Neural cell (in vitro differentiated cells): ENCODE measurements around the gene CMKLR1. TPM values are rescaled to one million over a fixed set of nuclear protein-coding genes. Genes with fewer than 3 reads are reported as not detected.

ENCODE experiments used
- H2AFZ ChIP-seq: fragments of 200-600, 300-800 bp; sonication (generic), shearing (Covaris generic); 2 replicates; pipeline ENCODE4 v1.6.0; 2014; ENCODE audit warnings: low read depth, mild to moderate bottlenecking, antibody characterized with exemption, low read length, moderate library complexity
- H3F3A ChIP-seq: fragments of 200-600 bp; shearing (Covaris generic); 2 replicates; pipeline ENCODE4 v1.6.1; 2016; ENCODE audit warnings: mild to moderate bottlenecking, moderate library complexity, mixed read lengths, antibody characterized with exemption, low read length; ENCODE audit not compliant: insufficient read depth, poor library complexity, severe bottlenecking
- H3K27ac ChIP-seq: fragments of 200-600, 300-800 bp; sonication (generic), shearing (Covaris generic); 2 replicates; pipeline ENCODE4 v1.5.1; 2014; ENCODE audit warnings: mild to moderate bottlenecking, low read length, moderate library complexity
- H3K27me3 ChIP-seq: fragments of 300-800, 200-600 bp; sonication (generic), shearing (Covaris generic); 2 replicates; pipeline ENCODE4 v1.6.0; 2014; ENCODE audit warnings: mild to moderate bottlenecking, low read depth, low read length, moderate library complexity; ENCODE audit not compliant: insufficient read depth
- H3K36me3 ChIP-seq: fragments of 300-800, 200-600 bp; sonication (generic), shearing (Covaris generic); 2 replicates; pipeline ENCODE4 v1.5.1; 2014; ENCODE audit warnings: mild to moderate bottlenecking, antibody characterized with exemption, low read length, moderate library complexity; ENCODE audit not compliant: insufficient read depth
- H3K4me2 ChIP-seq: fragments of 300-800, 200-600 bp; sonication (generic), shearing (Covaris generic); 2 replicates; pipeline ENCODE4 v1.6.0; 2014; ENCODE audit warnings: mild to moderate bottlenecking, low read length
- H3K4me3 ChIP-seq: fragments of 300-800, 200-600 bp; sonication (generic), shearing (Covaris generic); 2 replicates; pipeline ENCODE4 v1.5.1; 2014; ENCODE audit warnings: mild to moderate bottlenecking, low read length, moderate library complexity
- H3K79me2 ChIP-seq: fragments of 200-600 bp; shearing (Covaris generic); replicated peaks from 2 replicates; pipeline ENCODE4 v1.6.0; 2014; ENCODE audit warnings: mild to moderate bottlenecking, low read length, moderate library complexity; ENCODE audit not compliant: insufficient read depth
- H3K9ac ChIP-seq: fragments of 300-800, 200-600 bp; sonication (generic), shearing (Covaris generic); 2 replicates; pipeline ENCODE4 v1.6.1; 2016; ENCODE audit warnings: mild to moderate bottlenecking, low read length, mixed read lengths
- H3K9me2 ChIP-seq: fragments of 200-600 bp; shearing (Covaris generic); 2 replicates; pipeline ENCODE4 v1.6.1; 2016; ENCODE audit warnings: mild to moderate bottlenecking, low read length, mixed read lengths; ENCODE audit not compliant: insufficient read depth
- H3K9me3 ChIP-seq: fragments of 200-600, 300-800 bp; sonication (generic), shearing (Covaris generic); 2 replicates; pipeline ENCODE4 v1.6.1; 2016; ENCODE audit warnings: mild to moderate bottlenecking, mixed run types, low read length, moderate library complexity, mixed read lengths
- H4K20me1 ChIP-seq: fragments of 200-600 bp; shearing (Covaris generic); 2 replicates; pipeline ENCODE4 v1.6.1; 2016; ENCODE audit warnings: mild to moderate bottlenecking, mixed run types; ENCODE audit not compliant: insufficient read depth
- EP300 ChIP-seq: fragments of 450-650 bp; conservative IDR thresholded peaks from 2 replicates; pipeline ENCODE4 v1.6.1; 2014; ENCODE audit warnings: antibody characterized with exemption, mild to moderate bottlenecking, moderate library complexity; ENCODE audit not compliant: poor library complexity, severe bottlenecking
- EZH2 ChIP-seq: fragments of 200-600, 300-800 bp; shearing (Covaris generic), sonication (generic); IDR thresholded peaks from 2 replicates; pipeline ENCODE4 v1.6.1; 2014; ENCODE audit warnings: antibody characterized with exemption, low read length, borderline replicate concordance, mild to moderate bottlenecking; ENCODE audit not compliant: insufficient read depth, poor library complexity, severe bottlenecking
- MXI1 ChIP-seq: fragments of 450-650 bp; conservative IDR thresholded peaks from 2 replicates; pipeline ENCODE4 v1.6.1; 2014; ENCODE audit warnings: antibody characterized with exemption, mild to moderate bottlenecking; ENCODE audit not compliant: poor library complexity, severe bottlenecking
- POLR2AphosphoS5 ChIP-seq: IDR thresholded peaks from 2 replicates; pipeline ENCODE4 v1.6.1; 2012
- RAD21 ChIP-seq: fragments of 450-650 bp; conservative IDR thresholded peaks from 2 replicates; pipeline ENCODE4 v1.6.1; 2014; ENCODE audit warnings: antibody characterized with exemption, mild to moderate bottlenecking, moderate library complexity
- SMC3 ChIP-seq: fragments of 450-650 bp; conservative IDR thresholded peaks from 2 replicates; pipeline ENCODE4 v1.6.1; 2014; ENCODE audit warnings: antibody characterized with exemption, mild to moderate bottlenecking, moderate library complexity; ENCODE audit not compliant: poor library complexity
- TAF1 ChIP-seq: IDR thresholded peaks from 2 replicates; pipeline ENCODE4 v1.6.1; 2012; ENCODE audit warnings: low read depth
- polyA plus RNA-seq: library from polyadenylated mRNA; depleted of rRNA; stranded (reverse); fragments of >200 nt; gene quantifications from 2 replicates; pipeline ENCODE4 v1.2.3, GENCODE V29; 2014
- TF ChIP-seq, protein P1 (sequence below): IDR thresholded peaks from 2 replicates; pipeline ENCODE4 v1.6.1; 2012; ENCODE audit warnings: borderline replicate concordance
- TF ChIP-seq, protein P2 (sequence below): fragments of 450-650 bp; IDR thresholded peaks from 2 replicates; pipeline ENCODE4 v1.5.1; 2014; ENCODE audit warnings: antibody characterized with exemption, mild to moderate bottlenecking, moderate library complexity; ENCODE audit not compliant: poor library complexity, severe bottlenecking

Gene CMKLR1
- polyA plus RNA-seq, 1 donor from 2014 or later: 0.06 TPM

DNA sequence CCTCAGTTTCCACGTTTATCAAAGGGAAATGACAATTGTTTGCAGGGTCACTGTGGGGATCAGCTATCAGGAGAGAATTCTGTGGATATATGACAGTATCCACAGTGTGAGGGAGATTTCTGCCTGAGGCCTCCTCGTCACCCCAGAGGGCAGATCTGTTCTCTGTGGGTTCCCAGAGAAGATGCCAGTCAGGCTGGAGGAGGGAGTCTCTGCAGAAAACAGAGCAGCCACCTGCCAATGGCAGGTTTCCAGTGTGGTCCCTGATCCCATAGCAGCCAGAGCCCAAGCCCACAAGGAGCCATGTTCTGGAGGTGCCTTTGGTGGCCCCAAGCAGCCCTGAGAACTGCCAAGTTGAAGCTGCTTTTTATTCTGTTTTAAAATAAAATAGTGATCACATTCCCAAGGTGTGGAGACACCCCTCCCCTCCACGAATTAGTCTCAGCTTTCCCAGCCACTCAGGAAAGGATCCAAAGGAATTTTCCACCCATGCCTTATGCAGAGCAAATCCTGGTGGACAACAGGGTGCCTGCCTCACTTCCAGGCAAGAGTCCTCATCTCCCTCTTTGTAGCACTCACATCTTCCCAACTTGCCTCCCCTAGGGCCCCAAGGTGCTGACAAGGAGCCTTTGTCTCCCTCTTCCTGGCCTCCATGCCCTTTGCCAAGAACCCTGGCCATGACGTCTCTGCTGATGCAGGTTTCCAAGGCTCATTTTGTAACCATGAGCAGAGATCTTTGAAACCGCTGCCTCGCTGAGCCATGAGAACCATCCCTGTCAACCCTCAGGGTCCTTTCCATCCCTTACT is 20.4 kb downstream of the CMKLR1 start:
- H3K9me3 ChIP-seq: no peaks in the 10 kb centered on the region
- H3K27ac ChIP-seq: no peak overlapping the region
- H4K20me1 ChIP-seq: no peaks in the 10 kb centered on the region
- H3K79me2 ChIP-seq: no peaks in the 10 kb centered on the region
- no peaks in the 10 kb centered on the region for H3K27me3 ChIP-seq
- H3K9ac ChIP-seq: no peak overlapping the region
- no peaks in the 10 kb centered on the region for H3F3A ChIP-seq
- H3K9me2 ChIP-seq: no peaks in the 10 kb centered on the region
- H3K4me2 ChIP-seq: no peak overlapping the region
- no peaks in the 10 kb centered on the region for H3K36me3 ChIP-seq
- no peak overlapping the region for H2AFZ ChIP-seq
- H3K4me3 ChIP-seq: no peak overlapping the region
- TF ChIP-seq EZH2: no peak
- TF ChIP-seq TAF1: no peak
- TF ChIP-seq, protein P1, sequence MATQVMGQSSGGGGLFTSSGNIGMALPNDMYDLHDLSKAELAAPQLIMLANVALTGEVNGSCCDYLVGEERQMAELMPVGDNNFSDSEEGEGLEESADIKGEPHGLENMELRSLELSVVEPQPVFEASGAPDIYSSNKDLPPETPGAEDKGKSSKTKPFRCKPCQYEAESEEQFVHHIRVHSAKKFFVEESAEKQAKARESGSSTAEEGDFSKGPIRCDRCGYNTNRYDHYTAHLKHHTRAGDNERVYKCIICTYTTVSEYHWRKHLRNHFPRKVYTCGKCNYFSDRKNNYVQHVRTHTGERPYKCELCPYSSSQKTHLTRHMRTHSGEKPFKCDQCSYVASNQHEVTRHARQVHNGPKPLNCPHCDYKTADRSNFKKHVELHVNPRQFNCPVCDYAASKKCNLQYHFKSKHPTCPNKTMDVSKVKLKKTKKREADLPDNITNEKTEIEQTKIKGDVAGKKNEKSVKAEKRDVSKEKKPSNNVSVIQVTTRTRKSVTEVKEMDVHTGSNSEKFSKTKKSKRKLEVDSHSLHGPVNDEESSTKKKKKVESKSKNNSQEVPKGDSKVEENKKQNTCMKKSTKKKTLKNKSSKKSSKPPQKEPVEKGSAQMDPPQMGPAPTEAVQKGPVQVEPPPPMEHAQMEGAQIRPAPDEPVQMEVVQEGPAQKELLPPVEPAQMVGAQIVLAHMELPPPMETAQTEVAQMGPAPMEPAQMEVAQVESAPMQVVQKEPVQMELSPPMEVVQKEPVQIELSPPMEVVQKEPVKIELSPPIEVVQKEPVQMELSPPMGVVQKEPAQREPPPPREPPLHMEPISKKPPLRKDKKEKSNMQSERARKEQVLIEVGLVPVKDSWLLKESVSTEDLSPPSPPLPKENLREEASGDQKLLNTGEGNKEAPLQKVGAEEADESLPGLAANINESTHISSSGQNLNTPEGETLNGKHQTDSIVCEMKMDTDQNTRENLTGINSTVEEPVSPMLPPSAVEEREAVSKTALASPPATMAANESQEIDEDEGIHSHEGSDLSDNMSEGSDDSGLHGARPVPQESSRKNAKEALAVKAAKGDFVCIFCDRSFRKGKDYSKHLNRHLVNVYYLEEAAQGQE: no peak
- TF ChIP-seq POLR2AphosphoS5: no peak
- no peak for TF ChIP-seq EP300
- no peak for TF ChIP-seq SMC3
- no peak for TF ChIP-seq RAD21
- TF ChIP-seq, protein P2, sequence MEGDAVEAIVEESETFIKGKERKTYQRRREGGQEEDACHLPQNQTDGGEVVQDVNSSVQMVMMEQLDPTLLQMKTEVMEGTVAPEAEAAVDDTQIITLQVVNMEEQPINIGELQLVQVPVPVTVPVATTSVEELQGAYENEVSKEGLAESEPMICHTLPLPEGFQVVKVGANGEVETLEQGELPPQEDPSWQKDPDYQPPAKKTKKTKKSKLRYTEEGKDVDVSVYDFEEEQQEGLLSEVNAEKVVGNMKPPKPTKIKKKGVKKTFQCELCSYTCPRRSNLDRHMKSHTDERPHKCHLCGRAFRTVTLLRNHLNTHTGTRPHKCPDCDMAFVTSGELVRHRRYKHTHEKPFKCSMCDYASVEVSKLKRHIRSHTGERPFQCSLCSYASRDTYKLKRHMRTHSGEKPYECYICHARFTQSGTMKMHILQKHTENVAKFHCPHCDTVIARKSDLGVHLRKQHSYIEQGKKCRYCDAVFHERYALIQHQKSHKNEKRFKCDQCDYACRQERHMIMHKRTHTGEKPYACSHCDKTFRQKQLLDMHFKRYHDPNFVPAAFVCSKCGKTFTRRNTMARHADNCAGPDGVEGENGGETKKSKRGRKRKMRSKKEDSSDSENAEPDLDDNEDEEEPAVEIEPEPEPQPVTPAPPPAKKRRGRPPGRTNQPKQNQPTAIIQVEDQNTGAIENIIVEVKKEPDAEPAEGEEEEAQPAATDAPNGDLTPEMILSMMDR: no peak
- no peak for TF ChIP-seq MXI1

DNA sequence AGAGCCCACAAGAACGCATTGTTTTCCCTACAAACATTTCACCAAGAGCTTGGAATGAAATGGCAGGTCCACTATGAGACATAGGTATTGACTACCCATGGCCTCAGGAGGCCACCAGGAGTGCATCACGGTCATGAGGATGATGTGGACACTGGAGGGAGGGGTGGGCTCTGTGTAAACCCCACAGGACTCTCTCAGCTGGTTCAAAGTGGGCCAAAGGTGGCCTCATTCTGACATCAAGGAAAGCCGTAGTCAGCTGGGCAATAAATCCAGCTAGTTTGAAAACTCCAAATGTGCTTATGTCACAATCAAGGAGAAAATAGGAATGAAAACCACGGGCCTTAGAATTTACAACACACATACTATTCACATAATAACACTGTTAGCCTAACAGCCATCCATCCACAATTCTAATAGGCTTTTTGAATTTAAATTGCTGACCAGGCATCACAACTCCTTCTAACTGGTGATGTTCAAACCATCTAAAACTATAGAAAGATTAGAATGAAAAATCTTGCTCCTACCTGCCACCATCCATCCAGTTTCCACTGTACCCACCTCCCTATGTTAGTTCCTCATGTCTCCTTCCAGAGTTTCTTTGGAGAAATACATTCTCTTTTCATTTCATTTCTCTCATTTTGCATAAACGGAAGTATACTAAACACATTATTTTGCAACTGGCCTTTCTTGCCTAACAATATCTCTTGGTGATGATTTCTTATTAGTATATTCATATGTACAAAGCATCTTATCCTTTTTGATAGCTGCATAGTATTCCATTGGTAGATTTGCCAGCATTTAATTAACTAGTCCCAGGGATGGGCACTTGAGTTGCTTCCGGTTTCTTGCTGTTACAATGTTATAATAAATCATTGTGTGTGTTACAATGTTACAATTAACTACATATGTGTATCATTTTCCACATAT is 21.5 kb downstream of the CMKLR1 start:
- Histone ChIP-seq H3K27ac (no peak overlapping the region), H3K9ac (no peak overlapping the region), H3F3A (no peaks in the 10 kb centered on the region), H3K4me2 (no peak overlapping the region), H3K4me3 (no peak overlapping the region), H3K9me3 (no peaks in the 10 kb centered on the region), H2AFZ (no peak overlapping the region), H3K9me2 (no peaks in the 10 kb centered on the region), H3K36me3 (no peaks in the 10 kb centered on the region), H4K20me1 (no peaks in the 10 kb centered on the region), H3K79me2 (no peaks in the 10 kb centered on the region), H3K27me3 (no peaks in the 10 kb centered on the region)
- TF ChIP-seq TAF1 (no peak), POLR2AphosphoS5 (no peak)
- TF ChIP-seq, protein P1: no peak
